Kidney epithelial cell (primary cell): ENCODE data around the gene GDPGP1. TPM values are rescaled to one million over a fixed set of nuclear protein-coding genes. Genes with fewer than 3 reads are reported as not detected.
A peak's percentile ranks its signal among the peaks of the same experiment; 100 is the strongest.
"Not testable (repeated sequence)": the region's sequence is repeated elsewhere in the genome, so short reads cannot be mapped to it uniquely, and the experiment has no call there.

ENCODE experiments used
- DNase-seq: peaks from one replicate; pipeline ENCODE4 v3.0.0-alpha.2; 2010; ENCODE audit warnings: low read depth
- H3K27me3 ChIP-seq: 2 replicates; pipeline ENCODE4 v1.6.0; 2011; ENCODE audit warnings: low read length; ENCODE audit not compliant: control insufficient read depth, insufficient read depth
- H3K36me3 ChIP-seq: 2 replicates; pipeline ENCODE4 v1.5.1; 2011; ENCODE audit warnings: low read length; ENCODE audit not compliant: control insufficient read depth, insufficient read depth
- H3K4me3 ChIP-seq: 2 replicates; pipeline ENCODE4 v1.5.1; 2011; ENCODE audit warnings: low read depth, mild to moderate bottlenecking, control low read depth, low read length
- total RNA-seq: library from RNA; depleted of rRNA; stranded (reverse); fragments of >200 nt; gene quantifications from 2 replicates; pipeline ENCODE4 v1.2.3, GENCODE V29; 2015
- TF ChIP-seq, protein P1 (sequence below): IDR thresholded peaks from 2 replicates; pipeline ENCODE4 v1.5.1; 2011; ENCODE audit warnings: mild to moderate bottlenecking, moderate library complexity, low read length, control low read depth, inconsistent platforms; ENCODE audit not compliant: insufficient read depth, poor library complexity, severe bottlenecking

Gene GDPGP1
- total RNA-seq, 1 donor from 2014 or later: 8.1 TPM

DNA sequence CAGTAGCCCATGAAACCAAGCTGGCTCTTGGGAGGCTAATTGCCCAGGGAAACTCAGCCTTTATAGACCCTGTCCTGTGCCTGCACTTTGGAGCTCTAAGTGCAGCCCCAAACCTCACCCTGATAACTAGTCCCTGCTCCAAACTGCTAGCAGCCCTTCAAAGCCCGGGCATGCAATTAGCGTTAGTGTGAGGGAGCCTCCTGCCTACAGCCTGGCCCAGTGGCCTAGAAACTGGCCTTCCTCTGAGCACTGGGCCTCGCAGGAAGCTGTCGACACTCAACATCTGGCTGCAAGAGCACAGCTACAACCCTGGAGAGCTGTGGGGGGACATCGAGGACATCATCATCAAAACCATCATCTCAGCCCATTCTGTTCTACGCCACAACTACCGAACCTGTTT, 23.8 kb downstream of the GDPGP1 start:
- Histone ChIP-seq H3K27me3 (no peaks in the 10 kb centered on the region), H3K4me3 (no peak overlapping the region), H3K36me3 (no peaks in the 10 kb centered on the region)
- TF ChIP-seq, protein P1, sequence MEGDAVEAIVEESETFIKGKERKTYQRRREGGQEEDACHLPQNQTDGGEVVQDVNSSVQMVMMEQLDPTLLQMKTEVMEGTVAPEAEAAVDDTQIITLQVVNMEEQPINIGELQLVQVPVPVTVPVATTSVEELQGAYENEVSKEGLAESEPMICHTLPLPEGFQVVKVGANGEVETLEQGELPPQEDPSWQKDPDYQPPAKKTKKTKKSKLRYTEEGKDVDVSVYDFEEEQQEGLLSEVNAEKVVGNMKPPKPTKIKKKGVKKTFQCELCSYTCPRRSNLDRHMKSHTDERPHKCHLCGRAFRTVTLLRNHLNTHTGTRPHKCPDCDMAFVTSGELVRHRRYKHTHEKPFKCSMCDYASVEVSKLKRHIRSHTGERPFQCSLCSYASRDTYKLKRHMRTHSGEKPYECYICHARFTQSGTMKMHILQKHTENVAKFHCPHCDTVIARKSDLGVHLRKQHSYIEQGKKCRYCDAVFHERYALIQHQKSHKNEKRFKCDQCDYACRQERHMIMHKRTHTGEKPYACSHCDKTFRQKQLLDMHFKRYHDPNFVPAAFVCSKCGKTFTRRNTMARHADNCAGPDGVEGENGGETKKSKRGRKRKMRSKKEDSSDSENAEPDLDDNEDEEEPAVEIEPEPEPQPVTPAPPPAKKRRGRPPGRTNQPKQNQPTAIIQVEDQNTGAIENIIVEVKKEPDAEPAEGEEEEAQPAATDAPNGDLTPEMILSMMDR: no peak
- DNase-seq: no peak

DNA sequence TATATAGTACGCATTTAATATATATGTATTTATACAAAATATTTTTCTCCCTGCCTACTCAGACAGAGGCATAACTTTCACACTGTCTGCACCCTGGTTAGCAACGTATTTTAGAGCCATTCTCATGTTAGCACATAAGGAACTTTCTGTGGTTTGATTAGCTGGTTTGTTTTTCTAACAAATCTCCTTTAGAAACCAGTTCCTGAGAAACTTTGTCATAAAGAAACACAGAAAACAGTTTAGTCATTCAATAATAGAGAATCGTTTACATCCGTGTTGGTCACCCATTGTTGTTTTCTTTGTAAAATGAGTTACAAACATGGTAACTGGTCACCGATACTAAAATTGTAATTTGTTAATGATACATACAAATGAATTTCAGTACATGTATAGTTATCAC, 25.5 kb downstream of the GDPGP1 start:
- TF ChIP-seq, protein P1: no peak
- Histone ChIP-seq H3K36me3 (no peaks in the 10 kb centered on the region), H3K27me3 (no peaks in the 10 kb centered on the region), H3K4me3 (no peak overlapping the region)
- DNase-seq: no peak

DNA sequence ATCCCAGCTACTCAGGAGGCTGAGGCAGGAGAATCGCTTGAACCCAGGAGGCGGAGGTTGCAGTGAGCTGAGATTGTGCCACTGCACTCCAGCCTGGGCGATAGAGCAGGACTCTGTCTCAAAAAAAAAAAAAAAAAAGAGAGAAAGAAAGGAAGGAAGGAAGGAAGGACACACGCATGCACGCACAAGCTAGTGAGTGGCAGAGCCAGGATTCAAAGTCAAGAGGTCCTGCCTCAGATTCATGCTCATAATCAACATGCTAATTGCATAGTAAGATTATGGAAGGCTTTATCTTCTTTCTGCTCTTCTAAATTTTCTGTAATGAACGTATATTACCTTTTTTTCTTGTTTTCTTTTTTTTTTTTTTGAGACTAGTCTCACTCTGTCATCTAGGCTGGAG, 26.7 kb downstream of the GDPGP1 start:
- H3K27me3 ChIP-seq, H3K36me3 ChIP-seq, DNase-seq, H3K4me3 ChIP-seq: not testable (repeated sequence)

DNA sequence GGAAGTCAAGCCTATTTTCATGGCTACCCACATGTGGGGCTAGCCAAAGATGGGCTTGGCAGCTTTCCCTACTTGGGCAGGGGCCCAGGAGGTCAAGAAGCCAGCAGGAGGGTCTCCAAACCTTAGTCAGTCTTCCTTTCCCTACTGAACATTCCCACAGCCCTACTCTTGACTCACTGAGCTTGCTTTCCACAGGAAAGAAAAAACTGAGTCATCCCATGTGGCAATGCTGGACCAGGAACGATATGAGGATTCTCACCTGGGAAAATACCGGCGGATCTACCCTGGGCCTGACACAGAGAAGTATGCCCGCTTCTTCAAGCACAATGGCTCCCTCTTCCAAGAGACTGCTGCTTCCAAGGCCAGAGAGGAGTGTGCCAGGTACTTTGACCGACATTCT, 27.8 kb downstream of the GDPGP1 start:
- Histone ChIP-seq H3K4me3 (no peak overlapping the region), H3K36me3 (no peaks in the 10 kb centered on the region), H3K27me3 (no peaks in the 10 kb centered on the region)
- TF ChIP-seq, protein P1: no peak
- DNase-seq: no peak

DNA sequence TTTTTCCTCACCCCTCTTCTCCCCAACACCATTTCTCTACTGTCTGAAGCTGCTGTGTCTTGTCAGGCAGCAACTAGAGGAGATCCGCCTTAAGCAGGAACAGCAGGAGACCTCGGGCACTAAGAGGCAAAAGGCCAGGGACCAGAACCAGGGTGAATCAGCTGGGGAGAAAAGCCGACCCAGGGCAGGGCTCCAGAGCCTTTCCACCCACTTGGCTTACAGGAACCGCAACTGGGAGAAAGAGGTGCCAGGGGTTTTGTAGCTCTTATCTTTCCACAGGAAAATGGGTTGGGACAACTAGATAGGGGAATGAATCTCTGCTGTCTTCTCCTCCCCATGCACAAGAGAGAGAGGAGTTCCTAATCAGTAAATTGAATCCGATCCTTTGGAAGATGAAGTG, 28.4 kb downstream of the GDPGP1 start:
- Histone ChIP-seq H3K27me3 (no peaks in the 10 kb centered on the region), H3K36me3 (no peaks in the 10 kb centered on the region), H3K4me3 (no peak overlapping the region)
- no peak for DNase-seq
- TF ChIP-seq, protein P1: no peak

DNA sequence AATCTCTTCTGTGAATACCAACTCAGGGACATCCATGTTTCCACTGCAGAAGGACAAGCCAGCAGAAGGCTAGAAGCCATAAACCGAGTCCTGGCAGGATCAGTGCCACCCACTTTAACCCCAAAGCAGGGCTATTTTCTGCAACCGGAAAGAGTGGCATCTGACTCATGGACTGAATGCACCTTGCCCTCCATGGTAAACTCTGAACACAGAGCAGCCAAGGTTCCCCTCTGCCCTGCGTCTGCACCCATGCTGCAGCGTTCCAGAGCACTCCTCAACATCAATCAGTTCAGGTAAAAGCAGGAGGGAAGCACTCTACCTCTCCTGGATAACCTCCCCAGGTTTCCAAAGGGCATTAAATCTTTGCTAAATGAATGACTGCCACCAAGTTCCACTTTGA, 30.7 kb downstream of the GDPGP1 start:
- peak overlapping the region; percentile 71 for H3K4me3 ChIP-seq
- no peak for DNase-seq
- TF ChIP-seq, protein P1: no peak
- no peaks in the 10 kb centered on the region for H3K27me3 ChIP-seq
- no peaks in the 10 kb centered on the region for H3K36me3 ChIP-seq
